GM21529 (cell line): ENCODE data around the gene CLRN1.

Experiments
- ATAC-seq: cut with Tn5 transposase; IDR thresholded peaks from one replicate; pipeline ENCODE4 v1.9.1; 2021; ENCODE audit not compliant: unreplicated experiment

The CLRN1 gene

GRCh38 chr3:150878290-150878689 is 94.2 kb downstream of the CLRN1 start:
- no peak for ATAC-seq

- no peak for ATAC-seq
Observed at GRCh38 chr3:150877303-150877702, 95.2 kb downstream of the CLRN1 start.

- no peak for ATAC-seq
Observed at GRCh38 chr3:150876611-150877265, 95.8 kb downstream of the CLRN1 start.
